Hepatocyte (in vitro differentiated cells): ENCODE measurements around the gene CBX1. TPM values are rescaled to one million over a fixed set of nuclear protein-coding genes. Genes with fewer than 3 reads are reported as not detected.
"Not testable (repeated sequence)": the region's sequence is repeated elsewhere in the genome, so short reads cannot be mapped to it uniquely, and the experiment has no call there.

Source experiments
- DNase-seq: peaks from one replicate; pipeline ENCODE4 v3.0.0-alpha.2; 2016; ENCODE audit warnings: low spot score
- H2AFZ ChIP-seq: fragments of 200-600 bp; sonication (generic); 2 replicates; pipeline ENCODE4 v1.6.0; 2016; ENCODE audit warnings: antibody characterized with exemption, mild to moderate bottlenecking
- H3K27ac ChIP-seq: fragments of 200-600 bp; sonication (generic); 2 replicates; pipeline ENCODE4 v1.5.1; 2016; ENCODE audit warnings: mild to moderate bottlenecking
- H3K27me3 ChIP-seq: fragments of 200-600 bp; sonication (generic); 2 replicates; pipeline ENCODE4 v1.6.1; 2016
- H3K36me3 ChIP-seq: fragments of 200-600 bp; sonication (generic); replicated peaks from 2 replicates; pipeline ENCODE4 v1.5.1; 2016; ENCODE audit warnings: low read depth; ENCODE audit not compliant: insufficient read depth
- H3K4me1 ChIP-seq: fragments of 200-600 bp; sonication (generic); 2 replicates; pipeline ENCODE4 v1.5.1; 2016; ENCODE audit warnings: mild to moderate bottlenecking, moderate library complexity; ENCODE audit not compliant: insufficient read depth
- H3K4me2 ChIP-seq: fragments of 200-600 bp; sonication (generic); 2 replicates; pipeline ENCODE4 v1.6.0; 2016
- H3K4me3 ChIP-seq: fragments of 200-600 bp; sonication (generic); 2 replicates; pipeline ENCODE4 v1.5.1; 2016; ENCODE audit warnings: mild to moderate bottlenecking
- H3K79me2 ChIP-seq: fragments of 200-600 bp; sonication (generic); 2 replicates; pipeline ENCODE4 v1.6.0; 2017; ENCODE audit warnings: mild to moderate bottlenecking
- H3K9me2 ChIP-seq: fragments of 200-600 bp; sonication (generic); replicated peaks from 2 replicates; pipeline ENCODE4 v1.6.0; 2017; ENCODE audit warnings: mild to moderate bottlenecking; ENCODE audit not compliant: insufficient read depth
- H3K9me3 ChIP-seq: fragments of 200-600 bp; sonication (generic); 2 replicates; pipeline ENCODE4 v1.5.1; 2016; ENCODE audit warnings: low read depth, mild to moderate bottlenecking
- H4K20me1 ChIP-seq: fragments of 200-600 bp; sonication (generic); 2 replicates; pipeline ENCODE4 v1.6.0; 2016; ENCODE audit warnings: mild to moderate bottlenecking; ENCODE audit not compliant: insufficient read depth, poor library complexity, severe bottlenecking
- CTCF ChIP-seq: fragments of 200-600 bp; sonication (generic); IDR thresholded peaks from 2 replicates; pipeline ENCODE4 v1.5.1; 2016; ENCODE audit warnings: antibody characterized with exemption, mild to moderate bottlenecking; ENCODE audit not compliant: poor library complexity
- EZH2 ChIP-seq: fragments of 200-600 bp; sonication (generic); IDR thresholded peaks from 2 replicates; pipeline ENCODE4 v1.6.1; 2016; ENCODE audit warnings: antibody characterized with exemption, mild to moderate bottlenecking, borderline replicate concordance
- EZH2phosphoT487 ChIP-seq: fragments of 200-600 bp; sonication (generic); IDR thresholded peaks from one replicate; pipeline ENCODE4 v1.6.1; 2018; ENCODE audit warnings: antibody characterized with exemption, mild to moderate bottlenecking, low read depth, moderate library complexity; ENCODE audit not compliant: unreplicated experiment, severe bottlenecking
- WGBS: methylation state at CpG from one replicate; pipeline ENCODE4 v1.1.6; 2016; ENCODE audit warnings: low lambda C conversion rate; ENCODE audit errors: missing lambda C conversion rate; 5-methylcytosine and 5-hydroxymethylcytosine counted together
- polyA plus RNA-seq: library from polyadenylated mRNA; unstranded; fragments of >200 nt; fragmentation: Nextera tagmentation; extraction: Ambion mirVana; gene quantifications from 2 replicates; pipeline ENCODE4 v1.2.1, GENCODE V29; 2016
- total RNA-seq: library from RNA; depleted of rRNA; stranded (reverse); fragments of >200 nt; gene quantifications from 2 replicates; pipeline ENCODE4 v1.2.3, GENCODE V29; 2014

Gene CBX1
- total and polyA plus RNA-seq, 2 experiments from 2014 or later: 20.7 to 49.0 TPM

- H4K20me1 ChIP-seq: no peaks in the 10 kb centered on the region
- H3K4me2 ChIP-seq: no peak overlapping the region
- H2AFZ ChIP-seq: no peak overlapping the region
- no peak overlapping the region for H3K27ac ChIP-seq
- H3K36me3 ChIP-seq: no peaks in the 10 kb centered on the region
- WGBS: 82% methylated on average over 2 of the region's 2 CpGs
- H3K4me1 ChIP-seq: peaks cover 4% of the 10 kb centered on the region
- DNase-seq: no peak
- no peaks in the 10 kb centered on the region for H3K9me3 ChIP-seq
- H3K9me2 ChIP-seq: no peaks in the 10 kb centered on the region
- no peaks in the 10 kb centered on the region for H3K27me3 ChIP-seq
- H3K4me3 ChIP-seq: no peak overlapping the region
- no peak for TF ChIP-seq EZH2
- TF ChIP-seq EZH2phosphoT487: no peak
- no peak for TF ChIP-seq CTCF
- peaks cover 3% of the 10 kb centered on the region for H3K79me2 ChIP-seq
Observed at GRCh38 chr17:48070195-48070594, 31.1 kb downstream of the CBX1 start.

GRCh38 chr17:48068491-48068961 lies 32.8 kb downstream of the CBX1 start:
- H2AFZ ChIP-seq: no peak overlapping the region
- peaks cover 4% of the 10 kb centered on the region for H3K4me1 ChIP-seq
- no peak overlapping the region for H3K4me3 ChIP-seq
- peaks cover 3% of the 10 kb centered on the region for H3K79me2 ChIP-seq
- no peaks in the 10 kb centered on the region for H3K9me3 ChIP-seq
- WGBS: 62% methylated on average over 3 of the region's 3 CpGs
- no peaks in the 10 kb centered on the region for H3K27me3 ChIP-seq
- TF ChIP-seq CTCF (peak; percentile 24), EZH2 (no peak), EZH2phosphoT487 (no peak)
- peak overlapping the region; percentile 42 for H3K4me2 ChIP-seq
- H3K9me2 ChIP-seq: no peaks in the 10 kb centered on the region
- DNase-seq: peak; percentile 46
- no peaks in the 10 kb centered on the region for H3K36me3 ChIP-seq
- peak overlapping the region; percentile 53 for H3K27ac ChIP-seq
- no peaks in the 10 kb centered on the region for H4K20me1 ChIP-seq

GRCh38 chr17:48067808-48068207 lies 33.5 kb downstream of the CBX1 start:
- H3K4me3 ChIP-seq, H3K36me3 ChIP-seq, H3K9me2 ChIP-seq, H4K20me1 ChIP-seq, H3K27me3 ChIP-seq, DNase-seq, H2AFZ ChIP-seq, H3K9me3 ChIP-seq, H3K4me1 ChIP-seq, H3K79me2 ChIP-seq, H3K4me2 ChIP-seq: not testable (repeated sequence)
- WGBS: 86% methylated on average over 2 of the region's 2 CpGs
- peak overlapping the region; percentile 7 for H3K27ac ChIP-seq

- no peaks in the 10 kb centered on the region for H3K9me2 ChIP-seq
- 100% methylated on average over 3 of the region's 3 CpGs for WGBS
- H3K27ac ChIP-seq: no peak overlapping the region
- no peak for DNase-seq
- no peaks in the 10 kb centered on the region for H4K20me1 ChIP-seq
- no peak for TF ChIP-seq EZH2phosphoT487
- no peak for TF ChIP-seq EZH2
- no peak for TF ChIP-seq CTCF
- no peaks in the 10 kb centered on the region for H3K36me3 ChIP-seq
- peaks cover 4% of the 10 kb centered on the region for H3K4me1 ChIP-seq
- no peaks in the 10 kb centered on the region for H3K9me3 ChIP-seq
- no peak overlapping the region for H3K4me2 ChIP-seq
- peaks cover 3% of the 10 kb centered on the region for H3K79me2 ChIP-seq
- no peak overlapping the region for H2AFZ ChIP-seq
- H3K27me3 ChIP-seq: no peaks in the 10 kb centered on the region
- no peak overlapping the region for H3K4me3 ChIP-seq
Observed at GRCh38 chr17:48067245-48067644, 34.0 kb downstream of the CBX1 start.
